Stimulated activated naive CD8-positive, alpha-beta T cell treated with anti-CD3 and anti-CD28 coated beads, Interleukin-15, amount 100 ng/mL, for 72 hours (primary cell): ENCODE measurements around the gene FREM3.
"Not testable (repeated sequence)": the region's sequence is repeated elsewhere in the genome, so short reads cannot be mapped to it uniquely, and the experiment has no call there.

Experiments
- ATAC-seq: fragments of 150-1000 bp; cut with Tn5 transposase; 2 replicates; pipeline ENCODE4 v1.10.0; 2021; ENCODE audit warnings: mild to moderate bottlenecking, moderate library complexity
- DNase-seq, 2 donors: peaks; one replicate each; pipeline ENCODE4 v3.0.0; 2021 to 2022
- H3K27ac Mint-ChIP-seq, 2 donors: one replicate each; pipeline ENCODE4 v1.8.0; 2022; ENCODE audit warnings: mild to moderate bottlenecking in 2 of 2, mixed read lengths in 2 of 2, moderate library complexity in 2 of 2
- H3K27me3 Mint-ChIP-seq: one replicate; pipeline ENCODE4 v1.8.0; 2022; ENCODE audit warnings: mixed read lengths
- H3K4me1 Mint-ChIP-seq: one replicate; pipeline ENCODE4 v1.8.0; 2022; ENCODE audit warnings: mild to moderate bottlenecking, mixed read lengths
- H3K4me3 Mint-ChIP-seq, 2 donors: one replicate each; pipeline ENCODE4 v1.8.0; 2022; ENCODE audit warnings: mild to moderate bottlenecking in 2 of 2, mixed read lengths in 2 of 2, moderate library complexity in 1 of 2
- H3K9me3 Mint-ChIP-seq, 2 donors: one replicate each; pipeline ENCODE4 v1.8.0; 2022; ENCODE audit warnings: mixed read lengths in 2 of 2

Gene FREM3

GRCh38 chr4:143700416-143701352, at the start of gene FREM3:
Gene FREM3 (minus strand): TSS chr4:143700675. CDS start chr4:143700675, 0 bp downstream.
- ATAC-seq (peak; percentile 63), DNase-seq (peak; percentile 20 to 22)
- Mint-ChIP-seq H3K4me3 (peak within 1 kb of the TSS; percentile 76 to 80), H3K27me3 (peaks cover 52% of the 10 kb centered on the region), H3K4me1 (peaks cover 24% of the 10 kb centered on the region), H3K27ac (no peak within 1 kb of the TSS), H3K9me3 (peaks cover 0 to 3% of the 10 kb centered on the region in 2 donors)

- Mint-ChIP-seq H3K9me3 (no peaks in the 10 kb centered on the region), H3K4me1 (no peaks in the 10 kb centered on the region), H3K27me3 (no peaks in the 10 kb centered on the region), H3K4me3 (no peak overlapping the region), H3K27ac (no peak overlapping the region)
- ATAC-seq, result no peak
- no peak for DNase-seq
Measured at GRCh38 chr4:143745874-143746273, 45.4 kb upstream of the FREM3 start.

GRCh38 chr4:143743591-143743990, 43.1 kb upstream of the FREM3 start:
- H3K4me3 Mint-ChIP-seq, result no peak overlapping the region
- no peaks in the 10 kb centered on the region for H3K9me3 Mint-ChIP-seq
- ATAC-seq (no peak), DNase-seq (no peak)
- no peaks in the 10 kb centered on the region for H3K27me3 Mint-ChIP-seq
- H3K27ac Mint-ChIP-seq, result no peak overlapping the region
- H3K4me1 Mint-ChIP-seq, result no peaks in the 10 kb centered on the region

GRCh38 chr4:143742834-143743233, 42.4 kb upstream of the FREM3 start:
- Mint-ChIP-seq H3K4me3 (no peak overlapping the region), H3K9me3 (no peaks in the 10 kb centered on the region), H3K27ac (no peak overlapping the region), H3K27me3 (no peaks in the 10 kb centered on the region), H3K4me1 (no peaks in the 10 kb centered on the region)
- ATAC-seq (no peak), DNase-seq (no peak)

GRCh38 chr4:143736861-143737260, 36.4 kb upstream of the FREM3 start:
- no peaks in the 10 kb centered on the region for H3K9me3 Mint-ChIP-seq
- DNase-seq, result no peak
- H3K27ac Mint-ChIP-seq, result no peak overlapping the region
- no peak overlapping the region for H3K4me3 Mint-ChIP-seq
- ATAC-seq, result no peak
- H3K4me1 Mint-ChIP-seq, result no peaks in the 10 kb centered on the region
- no peaks in the 10 kb centered on the region for H3K27me3 Mint-ChIP-seq

GRCh38 chr4:143736061-143736460, 35.6 kb upstream of the FREM3 start:
- H3K27me3 Mint-ChIP-seq, DNase-seq, H3K4me1 Mint-ChIP-seq, ATAC-seq, H3K4me3 Mint-ChIP-seq, H3K27ac Mint-ChIP-seq, H3K9me3 Mint-ChIP-seq: not testable (repeated sequence)

- ATAC-seq (no peak), DNase-seq (no peak)
- H3K27me3 Mint-ChIP-seq, result no peaks in the 10 kb centered on the region
- no peaks in the 10 kb centered on the region for H3K4me1 Mint-ChIP-seq
- H3K4me3 Mint-ChIP-seq, result no peak overlapping the region
- no peak overlapping the region for H3K27ac Mint-ChIP-seq
- H3K9me3 Mint-ChIP-seq, result peaks cover 0 to 7% of the 10 kb centered on the region in 2 donors
Measured at GRCh38 chr4:143728166-143728565, 27.7 kb upstream of the FREM3 start.

GRCh38 chr4:143726714-143727113, 26.2 kb upstream of the FREM3 start:
- no peak overlapping the region for H3K27ac Mint-ChIP-seq
- no peak overlapping the region for H3K4me3 Mint-ChIP-seq
- no peak for ATAC-seq
- no peaks in the 10 kb centered on the region for H3K4me1 Mint-ChIP-seq
- H3K27me3 Mint-ChIP-seq, result no peaks in the 10 kb centered on the region
- no peak for DNase-seq
- peaks cover 0 to 7% of the 10 kb centered on the region in 2 donors for H3K9me3 Mint-ChIP-seq

GRCh38 chr4:143721317-143721716, 20.8 kb upstream of the FREM3 start:
- DNase-seq (no peak), ATAC-seq (no peak)
- H3K27me3 Mint-ChIP-seq, result no peaks in the 10 kb centered on the region
- peaks cover 0 to 7% of the 10 kb centered on the region in 2 donors for H3K9me3 Mint-ChIP-seq
- H3K27ac Mint-ChIP-seq, result no peak overlapping the region
- no peak overlapping the region for H3K4me3 Mint-ChIP-seq
- H3K4me1 Mint-ChIP-seq, result no peaks in the 10 kb centered on the region

- DNase-seq, H3K9me3 Mint-ChIP-seq, H3K4me3 Mint-ChIP-seq, ATAC-seq, H3K27me3 Mint-ChIP-seq, H3K4me1 Mint-ChIP-seq, H3K27ac Mint-ChIP-seq: not testable (repeated sequence)
Measured at GRCh38 chr4:143718748-143719147, 18.3 kb upstream of the FREM3 start.

GRCh38 chr4:143713955-143714625, 13.6 kb upstream of the FREM3 start:
- Mint-ChIP-seq H3K9me3 (peaks cover 0 to 1% of the 10 kb centered on the region in 2 donors), H3K4me3 (no peak overlapping the region), H3K27ac (no peak overlapping the region), H3K27me3 (no peaks in the 10 kb centered on the region), H3K4me1 (no peaks in the 10 kb centered on the region)
- ATAC-seq (no peak), DNase-seq (no peak)

GRCh38 chr4:143713553-143713952, 13.1 kb upstream of the FREM3 start:
- Mint-ChIP-seq H3K27ac (no peak overlapping the region), H3K4me3 (no peak overlapping the region), H3K9me3 (peaks cover 0 to 7% of the 10 kb centered on the region in 2 donors), H3K27me3 (no peaks in the 10 kb centered on the region), H3K4me1 (no peaks in the 10 kb centered on the region)
- ATAC-seq (no peak), DNase-seq (no peak)

GRCh38 chr4:143712155-143712550, 11.7 kb upstream of the FREM3 start:
- Mint-ChIP-seq H3K4me3 (no peak overlapping the region), H3K4me1 (no peaks in the 10 kb centered on the region), H3K27me3 (no peaks in the 10 kb centered on the region), H3K9me3 (peaks cover 0 to 9% of the 10 kb centered on the region in 2 donors), H3K27ac (no peak overlapping the region)
- no peak for DNase-seq
- ATAC-seq, result no peak

- DNase-seq (no peak), ATAC-seq (no peak)
- H3K4me1 Mint-ChIP-seq, result no peaks in the 10 kb centered on the region
- H3K9me3 Mint-ChIP-seq, result peaks cover 0 to 14% of the 10 kb centered on the region in 2 donors
- H3K27me3 Mint-ChIP-seq, result no peaks in the 10 kb centered on the region
- H3K4me3 Mint-ChIP-seq, result no peak overlapping the region
- peak overlapping the region in 1 of 2 donors; percentile 77 for H3K27ac Mint-ChIP-seq
Measured at GRCh38 chr4:143711543-143712154, 11.2 kb upstream of the FREM3 start.

GRCh38 chr4:143701365-143701764, 890 bp upstream of the FREM3 start:
- H3K9me3 Mint-ChIP-seq, result no peaks in the 10 kb centered on the region
- DNase-seq (no peak), ATAC-seq (peak; percentile 23)
- peaks cover 24% of the 10 kb centered on the region for H3K4me1 Mint-ChIP-seq
- H3K27me3 Mint-ChIP-seq, result peaks cover 52% of the 10 kb centered on the region
- no peak overlapping the region for H3K27ac Mint-ChIP-seq
- peak overlapping the region; percentile 76 to 80 for H3K4me3 Mint-ChIP-seq

GRCh38 chr4:143700046-143700415, 444 bp downstream of the FREM3 start:
- DNase-seq (no peak), ATAC-seq (peak; percentile 61)
- peak overlapping the region; percentile 76 to 80 for H3K4me3 Mint-ChIP-seq
- H3K9me3 Mint-ChIP-seq, result peaks cover 0 to 6% of the 10 kb centered on the region in 2 donors
- peaks cover 24% of the 10 kb centered on the region for H3K4me1 Mint-ChIP-seq
- no peak overlapping the region for H3K27ac Mint-ChIP-seq
- H3K27me3 Mint-ChIP-seq, result peaks cover 52% of the 10 kb centered on the region
